ENCODE data around the gene YJU2.
"Not testable (repeated sequence)": the region's sequence is repeated elsewhere in the genome, so short reads cannot be mapped to it uniquely, and the experiment has no call there.

GRCh38 chr19:4245938-4246337, 942 bp upstream of the YJU2 start:
- TF ChIP-seq POLR2A (IDR thresholded peaks at IDR 0.05; ENCODE audit: low read length); GATA1 (IDR thresholded peaks at IDR 0.05; ENCODE audit: low read depth, low read length): not testable (repeated sequence)
